Type B pancreatic cell (in vitro differentiated cells): ENCODE data around the gene KIF1A. TPM values are rescaled to one million over a fixed set of nuclear protein-coding genes. Genes with fewer than 3 reads are reported as not detected.
"Not testable (repeated sequence)": the region's sequence is repeated elsewhere in the genome, so short reads cannot be mapped to it uniquely, and the experiment has no call there.

Experiments
- DNase-seq: peaks from one replicate; pipeline ENCODE4 v3.0.0; 2021; ENCODE audit warnings: mixed read lengths; ENCODE audit not compliant: unreplicated experiment; ENCODE audit errors: extremely low spot score
- H3K27ac Mint-ChIP-seq: 2 replicates; pipeline ENCODE4 v1.8.0; 2021; ENCODE audit warnings: mild to moderate bottlenecking, mixed read lengths
- H3K27me3 Mint-ChIP-seq: 2 replicates; pipeline ENCODE4 v1.8.0; 2021; ENCODE audit warnings: mixed read lengths
- H3K36me3 Mint-ChIP-seq: 2 replicates; pipeline ENCODE4 v1.8.0; 2021; ENCODE audit warnings: mixed read lengths
- H3K4me1 Mint-ChIP-seq: one replicate; pipeline ENCODE4 v1.8.0; 2021; ENCODE audit warnings: mixed read lengths; ENCODE audit not compliant: unreplicated experiment
- H3K4me3 Mint-ChIP-seq: 2 replicates; pipeline ENCODE4 v1.8.0; 2021; ENCODE audit warnings: mild to moderate bottlenecking, mixed read lengths
- H3K9me3 Mint-ChIP-seq: 2 replicates; pipeline ENCODE4 v1.8.0; 2021; ENCODE audit warnings: mixed read lengths
- CTCF ChIP-seq: fragments of 200-600 bp; sonication (generic); conservative IDR thresholded peaks from 2 replicates; pipeline ENCODE4 v1.5.0; 2021; ENCODE audit warnings: antibody characterized with exemption, mild to moderate bottlenecking
- total RNA-seq: library from RNA; stranded (reverse); gene quantifications from 2 replicates; pipeline ENCODE4 v1.2.1, GENCODE V29; 2021; ENCODE audit warnings: low replicate concordance

The KIF1A gene
- total RNA-seq, 1 donor from 2014 or later, result 78.4 TPM

GRCh38 chr2:240695593-240695992 is 124.4 kb downstream of the KIF1A start:
- not testable (repeated sequence) for H3K27ac Mint-ChIP-seq, DNase-seq, H3K4me1 Mint-ChIP-seq, H3K4me3 Mint-ChIP-seq, H3K27me3 Mint-ChIP-seq, H3K36me3 Mint-ChIP-seq, H3K9me3 Mint-ChIP-seq

GRCh38 chr2:240694304-240694703 is 125.7 kb downstream of the KIF1A start:
- H3K9me3 Mint-ChIP-seq, H3K27ac Mint-ChIP-seq, DNase-seq, H3K4me1 Mint-ChIP-seq, H3K27me3 Mint-ChIP-seq, H3K36me3 Mint-ChIP-seq, H3K4me3 Mint-ChIP-seq: not testable (repeated sequence)

- not testable (repeated sequence) for H3K36me3 Mint-ChIP-seq, H3K4me1 Mint-ChIP-seq, H3K27ac Mint-ChIP-seq, H3K27me3 Mint-ChIP-seq, H3K4me3 Mint-ChIP-seq, H3K9me3 Mint-ChIP-seq
- peak; percentile 65 for DNase-seq
Measured at GRCh38 chr2:240692583-240693561, 127.1 kb downstream of the KIF1A start.

- peak; percentile 71 for DNase-seq
- not testable (repeated sequence) for H3K4me1 Mint-ChIP-seq, H3K27ac Mint-ChIP-seq, H3K36me3 Mint-ChIP-seq, H3K9me3 Mint-ChIP-seq, H3K4me3 Mint-ChIP-seq, H3K27me3 Mint-ChIP-seq
Measured at GRCh38 chr2:240691631-240692420, 128.2 kb downstream of the KIF1A start, which contains the start of gene AQP12A. Gene AQP12A (plus strand): TSS chr2:240691866. CDS start chr2:240691914, 48 bp downstream.

- H3K27ac Mint-ChIP-seq, H3K27me3 Mint-ChIP-seq, H3K36me3 Mint-ChIP-seq, H3K9me3 Mint-ChIP-seq, H3K4me3 Mint-ChIP-seq, DNase-seq: not testable (repeated sequence)
- H3K4me1 Mint-ChIP-seq, result peaks cover 10% of the 10 kb centered on the region
Measured at GRCh38 chr2:240691075-240691427, 129.0 kb downstream of the KIF1A start.

GRCh38 chr2:240690421-240691074 is 129.5 kb downstream of the KIF1A start:
- not testable (repeated sequence) for H3K27me3 Mint-ChIP-seq, H3K27ac Mint-ChIP-seq, H3K36me3 Mint-ChIP-seq, H3K9me3 Mint-ChIP-seq, H3K4me3 Mint-ChIP-seq, DNase-seq
- peaks cover 10% of the 10 kb centered on the region for H3K4me1 Mint-ChIP-seq

- no peak overlapping the region for H3K27ac Mint-ChIP-seq
- no peaks in the 10 kb centered on the region for H3K36me3 Mint-ChIP-seq
- H3K27me3 Mint-ChIP-seq, result no peaks in the 10 kb centered on the region
- no peak overlapping the region for H3K4me3 Mint-ChIP-seq
- H3K9me3 Mint-ChIP-seq, result no peaks in the 10 kb centered on the region
- no peak for TF ChIP-seq CTCF
- DNase-seq, result no peak
- peaks cover 10% of the 10 kb centered on the region for H3K4me1 Mint-ChIP-seq
Measured at GRCh38 chr2:240689975-240690374, 130.0 kb downstream of the KIF1A start.

GRCh38 chr2:240688553-240688919 is 131.5 kb downstream of the KIF1A start:
- Mint-ChIP-seq H3K27me3 (no peaks in the 10 kb centered on the region), H3K4me3 (no peak overlapping the region), H3K4me1 (peaks cover 10% of the 10 kb centered on the region), H3K9me3 (no peaks in the 10 kb centered on the region), H3K36me3 (no peaks in the 10 kb centered on the region), H3K27ac (no peak overlapping the region)
- no peak for DNase-seq
- TF ChIP-seq CTCF, result no peak
